Right lobe of liver (tissue), 4 donors: ENCODE measurements around the gene ARID4B.

Experiments used
- CTCF ChIP-seq, 4 donors: fragments of 200-600 bp in 3 of 4; fragments of 450-650 bp in 1 of 4; IDR thresholded peaks; one replicate each; pipeline versions ENCODE4 v1.5.1 to v1.8.0; 2016 to 2022; ENCODE audit warnings: antibody characterized with exemption in 4 of 4, mild to moderate bottlenecking in 2 of 4
- POLR2A ChIP-seq: fragments of 450-650 bp; IDR thresholded peaks from one replicate; pipeline ENCODE4 v1.6.1; 2017; ENCODE audit warnings: antibody characterized with exemption, mild to moderate bottlenecking
- donor health status: DM: no; HTN: no; CAD: no.
- donor health status: DM: no; HTN: no; CAD: no.
- donor health status: DM: no; HTN: yes; CAD: no.

- TF ChIP-seq CTCF (IDR thresholded peaks at IDR 0.05) (no peak), POLR2A (no peak)
Observed at GRCh38 chr1:235131961-235132360, 196.0 kb downstream of the ARID4B start.
